Measurements from ENCODE around the gene USP17L21.
"Not testable (repeated sequence)": the region's sequence is repeated elsewhere in the genome, so short reads cannot be mapped to it uniquely, and the experiment has no call there.

- TF ChIP-seq POLR2AphosphoS5 (IDR thresholded peaks at IDR 0.05; ENCODE audit: low read depth, low read length); CTCF (IDR thresholded peaks at IDR 0.05): not testable (repeated sequence)
Observed at GRCh38 chr4:9253078-9253477, 9.6 kb upstream of the USP17L21 start, which contains the start of gene USP17L19.
